A549 treated with dexamethasone at 1 μM for 4 hours (cell line): ENCODE measurements around the gene TLR4. TPM values are rescaled to one million over a fixed set of nuclear protein-coding genes. Genes with fewer than 3 reads are reported as not detected.

Experiments
- total RNA-seq: library from RNA; stranded (reverse); fragments of 200-300 nt; extraction: Qiagen RNA extraction; gene quantifications from 5 replicates; pipeline ENCODE4 v1.2.3, GENCODE V29; 2022

The TLR4 gene
- 0.06 to 0.20 TPM (median 0.13 TPM) in 5 replicates for total RNA-seq

DNA sequence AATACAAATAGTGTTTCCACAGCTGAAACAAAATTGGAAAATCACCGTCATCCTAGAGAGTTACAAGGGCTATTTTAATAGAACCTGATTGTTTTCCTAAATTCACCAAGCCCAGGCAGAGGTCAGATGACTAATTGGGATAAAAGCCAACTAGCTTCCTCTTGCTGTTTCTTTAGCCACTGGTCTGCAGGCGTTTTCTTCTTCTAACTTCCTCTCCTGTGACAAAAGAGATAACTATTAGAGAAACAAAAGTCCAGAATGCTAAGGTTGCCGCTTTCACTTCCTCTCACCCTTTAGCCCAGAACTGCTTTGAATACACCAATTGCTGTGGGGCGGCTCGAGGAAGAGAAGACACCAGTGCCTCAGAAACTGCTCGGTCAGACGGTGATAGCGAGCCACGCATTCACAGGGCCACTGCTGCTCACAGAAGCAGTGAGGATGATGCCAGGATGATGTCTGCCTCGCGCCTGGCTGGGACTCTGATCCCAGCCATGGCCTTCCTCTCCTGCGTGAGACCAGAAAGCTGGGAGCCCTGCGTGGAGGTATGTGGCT, at the start of gene TLR4:
Gene TLR4, plus strand, starts transcription at position 380 of the 552 bp plus-strand sequence. Its CDS starts 70 bp downstream, at position 450.

